Panc1 (cell line): Measurements from ENCODE around the gene ESAM. TPM values are rescaled to one million over a fixed set of nuclear protein-coding genes. Genes with fewer than 3 reads are reported as not detected.
A peak's percentile ranks its signal among the peaks of the same experiment; 100 is the strongest.

Experiments used
- ATAC-seq: fragments of 200-7000 bp; cut with Tn5 transposase; 2 replicates; pipeline ENCODE4 v1.9.1; 2020; ENCODE audit warnings: mild to moderate bottlenecking, moderate library complexity
- BruUV-seq: library from RNA; stranded (reverse); fragments of 400-500 nt; replicated peaks from 2 replicates; lab custom pipeline; 2021; lab: Mats Ljungman, UMichigan
- CTCF ChIA-PET: fragments of 300-600 bp; sonication (Branson Sonifier 250); formaldehyde crosslinking; loops from one replicate; lab custom pipeline; 2022; ENCODE audit warnings: antibody characterized with exemption; lab: Charles Lee
- POLR2A ChIA-PET: fragments of 300-600 bp; sonication (Branson Sonifier 250); formaldehyde crosslinking; loops from one replicate; lab custom pipeline; 2022; ENCODE audit warnings: antibody characterized with exemption; lab: Charles Lee
- DNase-seq: peaks from one replicate; pipeline ENCODE4 v3.0.0-alpha.2; 2010; ENCODE audit warnings: low read depth, low spot score
- H3K27ac ChIP-seq: 2 replicates; pipeline ENCODE4 v1.5.1; 2011; ENCODE audit warnings: mild to moderate bottlenecking, low read length, inconsistent platforms
- H3K27me3 ChIP-seq: fragments of 200-500 bp; sonication (Bioruptor generic); 2 replicates; pipeline ENCODE4 v1.6.0; 2014; ENCODE audit warnings: low read length, inconsistent platforms; ENCODE audit not compliant: control insufficient read depth, insufficient read depth
- H3K36me3 ChIP-seq: fragments of 200-500 bp; sonication (Bioruptor generic); 2 replicates; pipeline ENCODE4 v1.5.1; 2014; ENCODE audit warnings: inconsistent platforms, mild to moderate bottlenecking, low read length, moderate library complexity; ENCODE audit not compliant: control insufficient read depth, insufficient read depth
- H3K4me1 ChIP-seq: 2 replicates; pipeline ENCODE4 v1.5.1; 2011; ENCODE audit warnings: inconsistent platforms, mild to moderate bottlenecking, low read length, moderate library complexity; ENCODE audit not compliant: control insufficient read depth, insufficient read depth
- H3K4me3 ChIP-seq, 2 experiments: 2 replicates each; pipeline ENCODE4 v1.5.1; 2011 to 2012; ENCODE audit warnings: low read depth in 2 of 2, low read length in 2 of 2, mild to moderate bottlenecking in 2 of 2, inconsistent platforms in 1 of 2, moderate library complexity in 1 of 2
- H3K9me3 ChIP-seq: fragments of 200-500 bp; sonication (Bioruptor generic); 2 replicates; pipeline ENCODE4 v1.5.1; 2014; ENCODE audit warnings: low read depth, mild to moderate bottlenecking, inconsistent platforms, low read length, moderate library complexity; ENCODE audit not compliant: control insufficient read depth, insufficient read depth
- POLR2AphosphoS5 ChIP-seq: IDR thresholded peaks from 2 replicates; pipeline ENCODE4 v1.6.1; 2012; ENCODE audit warnings: mild to moderate bottlenecking, low read depth, low read length, moderate library complexity
- SIN3A ChIP-seq: IDR thresholded peaks from 2 replicates; pipeline ENCODE4 v1.6.1; 2012; ENCODE audit warnings: low read depth, mild to moderate bottlenecking, low read length, moderate library complexity, borderline replicate concordance; ENCODE audit not compliant: insufficient read depth
- TCF7L2 ChIP-seq: IDR thresholded peaks from 2 replicates; pipeline ENCODE4 v1.6.1; 2011; ENCODE audit warnings: mild to moderate bottlenecking, low read depth, low read length, inconsistent platforms
- in situ Hi-C: cut with HindIII; loops from 2 replicates; pipeline ENCODE4 v1.10.0; 2016; ENCODE audit warnings: low sequenced_read_pairs, low pct_unique_long_range_greater_than_20kb
- intact Hi-C: fragments of 100-400 bp; cut with micrococcal nuclease; formaldehyde crosslinking; loops from one replicate; pipeline ENCODE4 v1.10.0; 2022; ENCODE audit not compliant: unreplicated experiment
- total RNA-seq: library from RNA; stranded (reverse); gene quantifications from one replicate; pipeline ENCODE4 v1.2.1, GENCODE V29; 2021; ENCODE audit not compliant: unreplicated experiment
- TF ChIP-seq, protein P1 (sequence below): fragments of 450-650 bp; IDR thresholded peaks from 2 replicates; pipeline ENCODE4 v1.5.1; 2017; ENCODE audit warnings: mild to moderate bottlenecking
- TF ChIP-seq, protein P2 (sequence below), 2 experiments: IDR thresholded peaks; 2 replicates each; pipeline ENCODE4 v1.6.1; 2011 to 2012; ENCODE audit warnings: low read depth in 2 of 2, control low read depth in 1 of 2, low read length in 1 of 2, mild to moderate bottlenecking in 1 of 2, moderate library complexity in 1 of 2; ENCODE audit not compliant: insufficient read depth in 1 of 2

Gene ESAM
- total RNA-seq, 1 experiment from 2014 or later, result 1.6 TPM

DNA sequence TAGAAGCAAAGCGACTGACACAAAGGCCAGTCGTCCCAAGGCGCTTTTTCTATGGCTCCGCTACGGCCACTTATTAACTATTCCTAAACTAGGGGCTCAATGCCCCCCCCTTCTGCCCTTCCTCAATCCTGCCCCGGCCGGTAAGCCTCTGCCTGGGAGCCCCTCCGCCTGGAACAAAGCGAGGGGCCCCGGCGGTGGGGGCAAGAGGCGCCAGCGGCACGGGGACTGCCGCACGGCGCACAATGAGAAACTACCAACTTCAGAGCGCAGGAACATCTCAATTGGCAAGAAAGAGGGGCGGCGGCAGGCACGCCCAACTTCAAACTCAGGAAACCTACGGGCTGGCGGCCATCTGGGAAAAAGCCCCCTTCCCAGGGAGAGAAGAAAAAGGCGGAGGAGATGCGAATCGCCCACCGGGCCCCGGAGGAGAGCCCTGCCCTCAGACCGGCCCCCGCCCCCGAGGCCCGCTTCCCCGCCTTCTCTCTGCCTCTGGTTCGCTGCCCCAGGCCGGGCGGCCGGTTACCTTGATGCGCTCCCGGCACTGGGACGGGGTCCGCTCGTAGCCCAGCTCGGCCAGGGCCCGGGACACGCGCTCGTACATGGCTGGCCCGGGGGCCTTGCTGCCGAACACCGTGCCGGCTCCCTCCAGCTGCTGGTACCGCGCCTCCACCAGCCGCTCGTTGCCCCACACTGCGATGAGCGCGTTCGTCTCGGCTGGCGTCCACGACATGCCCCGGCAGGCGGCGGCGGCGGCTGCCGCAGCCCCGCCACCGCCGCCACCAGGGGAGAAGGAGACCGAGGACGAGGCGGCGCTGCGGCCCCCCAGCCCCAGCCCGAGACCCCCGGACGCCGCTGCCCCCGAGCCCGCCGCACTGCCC, 37.5 kb upstream of the ESAM start:
- H3K27me3 ChIP-seq, result no peaks in the 10 kb centered on the region
- CTCF ChIA-PET, result interaction anchor here (0.6 to 0.7 kb wide), 4 partner anchors 10 to 125 kb away, joined by 3 to 7 read pairs (median 4); no protein-coding TSS in a partner anchor
- DNase-seq (no peak), ATAC-seq (peak; percentile 79)
- peaks cover 23% of the 10 kb centered on the region for H3K4me1 ChIP-seq
- POLR2A ChIA-PET, result interaction anchor here (0.5 to 1.4 kb wide), 3 partner anchors 14 to 58 kb away, joined by 3 to 6 read pairs (median 3); no protein-coding TSS in a partner anchor
- intact Hi-C loops (loop anchor here (5.0 kb wide), 2 partner anchors 37 to 38 kb away; partner anchors contain the start of gene ESAM), in situ Hi-C loops (loop anchor here (5.0 kb wide), 1 partner anchor 38 kb away; no protein-coding TSS in a partner anchor)
- peak overlapping the region; percentile 96 for H3K27ac ChIP-seq
- no TSS peak for BruUV-seq
- TF ChIP-seq, protein P1, sequence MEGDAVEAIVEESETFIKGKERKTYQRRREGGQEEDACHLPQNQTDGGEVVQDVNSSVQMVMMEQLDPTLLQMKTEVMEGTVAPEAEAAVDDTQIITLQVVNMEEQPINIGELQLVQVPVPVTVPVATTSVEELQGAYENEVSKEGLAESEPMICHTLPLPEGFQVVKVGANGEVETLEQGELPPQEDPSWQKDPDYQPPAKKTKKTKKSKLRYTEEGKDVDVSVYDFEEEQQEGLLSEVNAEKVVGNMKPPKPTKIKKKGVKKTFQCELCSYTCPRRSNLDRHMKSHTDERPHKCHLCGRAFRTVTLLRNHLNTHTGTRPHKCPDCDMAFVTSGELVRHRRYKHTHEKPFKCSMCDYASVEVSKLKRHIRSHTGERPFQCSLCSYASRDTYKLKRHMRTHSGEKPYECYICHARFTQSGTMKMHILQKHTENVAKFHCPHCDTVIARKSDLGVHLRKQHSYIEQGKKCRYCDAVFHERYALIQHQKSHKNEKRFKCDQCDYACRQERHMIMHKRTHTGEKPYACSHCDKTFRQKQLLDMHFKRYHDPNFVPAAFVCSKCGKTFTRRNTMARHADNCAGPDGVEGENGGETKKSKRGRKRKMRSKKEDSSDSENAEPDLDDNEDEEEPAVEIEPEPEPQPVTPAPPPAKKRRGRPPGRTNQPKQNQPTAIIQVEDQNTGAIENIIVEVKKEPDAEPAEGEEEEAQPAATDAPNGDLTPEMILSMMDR, result no peak
- TF ChIP-seq SIN3A (0 out of 2 replicates have a peak, but pooled peaks have one; percentile 61), POLR2AphosphoS5 (no peak)
- peak overlapping the region; percentile 75 to 84 for H3K4me3 ChIP-seq
- no peaks in the 10 kb centered on the region for H3K36me3 ChIP-seq
- H3K9me3 ChIP-seq, result no peaks in the 10 kb centered on the region

DNA sequence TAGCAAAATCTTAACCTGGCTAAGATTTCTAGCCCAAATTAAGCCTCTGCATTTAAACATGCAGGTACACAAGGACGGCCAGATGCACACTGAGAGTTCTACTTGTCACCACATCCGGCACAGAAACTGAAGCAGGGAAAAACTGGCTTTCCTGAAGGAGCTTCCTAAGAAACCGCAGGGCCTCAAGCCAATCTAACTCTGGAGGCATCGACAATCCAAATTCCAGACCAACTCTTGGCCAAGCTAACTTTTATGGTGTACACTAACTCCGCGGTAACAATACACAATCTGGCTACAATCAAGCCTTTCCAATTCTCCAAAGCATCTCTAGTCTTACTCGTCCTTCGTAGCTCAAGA, 36.9 kb upstream of the ESAM start:
- Histone ChIP-seq H3K36me3 (no peaks in the 10 kb centered on the region), H3K4me1 (peaks cover 23% of the 10 kb centered on the region), H3K27ac (peak overlapping the region; percentile 84), H3K9me3 (no peaks in the 10 kb centered on the region), H3K27me3 (no peaks in the 10 kb centered on the region), H3K4me3 (peak overlapping the region; percentile 75 to 84)
- ChIA-PET POLR2A (interaction anchor here (0.6 to 1.4 kb wide), 2 partner anchors 13 to 30 kb away, joined by 3 to 6 read pairs; no protein-coding TSS in a partner anchor), CTCF (interaction anchor here (0.6 kb wide), 2 partner anchors 13 to 68 kb away, joined by 4 to 7 read pairs; no protein-coding TSS in a partner anchor)
- in situ Hi-C loops, result loop anchor here (5.0 kb wide), 1 partner anchor 38 kb away; no protein-coding TSS in a partner anchor
- TF ChIP-seq, protein P2, sequence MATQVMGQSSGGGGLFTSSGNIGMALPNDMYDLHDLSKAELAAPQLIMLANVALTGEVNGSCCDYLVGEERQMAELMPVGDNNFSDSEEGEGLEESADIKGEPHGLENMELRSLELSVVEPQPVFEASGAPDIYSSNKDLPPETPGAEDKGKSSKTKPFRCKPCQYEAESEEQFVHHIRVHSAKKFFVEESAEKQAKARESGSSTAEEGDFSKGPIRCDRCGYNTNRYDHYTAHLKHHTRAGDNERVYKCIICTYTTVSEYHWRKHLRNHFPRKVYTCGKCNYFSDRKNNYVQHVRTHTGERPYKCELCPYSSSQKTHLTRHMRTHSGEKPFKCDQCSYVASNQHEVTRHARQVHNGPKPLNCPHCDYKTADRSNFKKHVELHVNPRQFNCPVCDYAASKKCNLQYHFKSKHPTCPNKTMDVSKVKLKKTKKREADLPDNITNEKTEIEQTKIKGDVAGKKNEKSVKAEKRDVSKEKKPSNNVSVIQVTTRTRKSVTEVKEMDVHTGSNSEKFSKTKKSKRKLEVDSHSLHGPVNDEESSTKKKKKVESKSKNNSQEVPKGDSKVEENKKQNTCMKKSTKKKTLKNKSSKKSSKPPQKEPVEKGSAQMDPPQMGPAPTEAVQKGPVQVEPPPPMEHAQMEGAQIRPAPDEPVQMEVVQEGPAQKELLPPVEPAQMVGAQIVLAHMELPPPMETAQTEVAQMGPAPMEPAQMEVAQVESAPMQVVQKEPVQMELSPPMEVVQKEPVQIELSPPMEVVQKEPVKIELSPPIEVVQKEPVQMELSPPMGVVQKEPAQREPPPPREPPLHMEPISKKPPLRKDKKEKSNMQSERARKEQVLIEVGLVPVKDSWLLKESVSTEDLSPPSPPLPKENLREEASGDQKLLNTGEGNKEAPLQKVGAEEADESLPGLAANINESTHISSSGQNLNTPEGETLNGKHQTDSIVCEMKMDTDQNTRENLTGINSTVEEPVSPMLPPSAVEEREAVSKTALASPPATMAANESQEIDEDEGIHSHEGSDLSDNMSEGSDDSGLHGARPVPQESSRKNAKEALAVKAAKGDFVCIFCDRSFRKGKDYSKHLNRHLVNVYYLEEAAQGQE (IDR thresholded peaks at IDR 0.05; ENCODE audit: insufficient read depth in 1 of 2, low read depth in 2 of 2, low read length in 1 of 2), result no peak
- TF ChIP-seq SIN3A (no peak), TCF7L2 (no peak), POLR2AphosphoS5 (no peak)
- TF ChIP-seq, protein P1, result no peak
- DNase-seq (no peak), ATAC-seq (0 out of 2 replicates have a peak, but pooled peaks have one; percentile 2)
- no TSS peak for BruUV-seq
- intact Hi-C loops, result loop anchor here (5.0 kb wide), 1 partner anchor 37 kb away; the partner anchor contains the start of gene ESAM
